ENCODE measurements around the gene SCN1B. TPM values are rescaled to one million over a fixed set of nuclear protein-coding genes. Genes with fewer than 3 reads are reported as not detected.
A peak's percentile ranks its signal among the peaks of the same experiment; 100 is the strongest.

Gene SCN1B
- polyA plus RNA-seq (2011; rRNA removed) (5.7 and 5.8 TPM in 2 replicates), polyA minus RNA-seq (2011; rRNA and poly(A)+ RNA removed) (3.0 and 5.1 TPM in 2 replicates)

DNA sequence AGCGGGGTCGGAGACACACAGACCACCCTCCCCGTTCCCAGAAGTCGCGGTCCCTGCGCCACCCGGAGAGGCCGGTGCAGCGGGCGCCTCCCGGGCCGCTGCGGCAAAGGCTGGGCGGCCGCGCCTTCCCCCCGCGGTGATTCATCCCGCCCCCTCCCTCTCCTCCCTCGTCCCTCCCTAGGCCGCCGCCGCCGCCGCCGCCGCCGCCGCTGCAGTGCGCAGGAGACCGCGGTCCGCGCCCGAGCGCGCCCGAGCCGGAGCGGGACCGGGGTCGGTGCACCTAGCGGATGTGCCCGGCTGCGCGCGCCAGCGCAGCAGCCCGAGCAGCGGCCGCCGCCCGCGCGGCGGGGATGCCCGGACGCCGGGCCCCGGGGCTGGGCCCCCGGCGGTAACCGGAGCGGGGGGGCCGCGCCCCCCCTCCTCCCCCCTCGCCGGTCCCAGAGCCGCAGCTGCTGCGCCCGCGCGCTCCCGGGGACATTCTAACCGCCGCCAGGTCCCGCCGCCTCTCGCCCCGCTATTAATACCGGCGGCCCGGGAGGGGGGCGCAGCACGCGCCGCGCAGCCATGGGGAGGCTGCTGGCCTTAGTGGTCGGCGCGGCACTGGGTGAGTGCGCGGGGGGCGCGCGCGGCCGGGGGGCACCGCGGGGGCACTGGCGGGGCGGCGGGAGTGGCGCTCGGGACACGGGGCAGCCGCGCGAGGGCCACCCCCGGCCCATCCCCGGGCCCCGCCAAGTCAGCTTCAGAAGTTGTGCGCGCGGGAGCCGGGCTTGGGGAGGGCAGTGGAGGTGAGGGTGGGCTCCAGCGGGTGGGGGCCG lies at the start of gene SCN1B:
SCN1B (plus strand) TSS at position 214 of the 815 bp plus-strand sequence; CDS start at position 565, 351 bp downstream.
- POLR2A ChIA-PET, result interaction anchor here (0.6 kb wide), 1 partner anchor 610 kb away, joined by 3 read pairs; no protein-coding TSS in a partner anchor
- no peak within 1 kb of the TSS for H3K27ac ChIP-seq (ENCODE audit: low read depth, low read length)
- H3K9me3 ChIP-seq (ENCODE audit: control insufficient read depth, insufficient read depth, low read length), result no peaks in the 10 kb centered on the region
- peak within 1 kb of the TSS; percentile 63 for H3K4me3 ChIP-seq (ENCODE audit: low read depth, low read length)
- TF ChIP-seq, protein P1, sequence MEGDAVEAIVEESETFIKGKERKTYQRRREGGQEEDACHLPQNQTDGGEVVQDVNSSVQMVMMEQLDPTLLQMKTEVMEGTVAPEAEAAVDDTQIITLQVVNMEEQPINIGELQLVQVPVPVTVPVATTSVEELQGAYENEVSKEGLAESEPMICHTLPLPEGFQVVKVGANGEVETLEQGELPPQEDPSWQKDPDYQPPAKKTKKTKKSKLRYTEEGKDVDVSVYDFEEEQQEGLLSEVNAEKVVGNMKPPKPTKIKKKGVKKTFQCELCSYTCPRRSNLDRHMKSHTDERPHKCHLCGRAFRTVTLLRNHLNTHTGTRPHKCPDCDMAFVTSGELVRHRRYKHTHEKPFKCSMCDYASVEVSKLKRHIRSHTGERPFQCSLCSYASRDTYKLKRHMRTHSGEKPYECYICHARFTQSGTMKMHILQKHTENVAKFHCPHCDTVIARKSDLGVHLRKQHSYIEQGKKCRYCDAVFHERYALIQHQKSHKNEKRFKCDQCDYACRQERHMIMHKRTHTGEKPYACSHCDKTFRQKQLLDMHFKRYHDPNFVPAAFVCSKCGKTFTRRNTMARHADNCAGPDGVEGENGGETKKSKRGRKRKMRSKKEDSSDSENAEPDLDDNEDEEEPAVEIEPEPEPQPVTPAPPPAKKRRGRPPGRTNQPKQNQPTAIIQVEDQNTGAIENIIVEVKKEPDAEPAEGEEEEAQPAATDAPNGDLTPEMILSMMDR (IDR thresholded peaks at IDR 0.05; ENCODE audit: low read depth, low read length), result no peak
- H3K27me3 ChIP-seq (ENCODE audit: control insufficient read depth, insufficient read depth, low read length), result no peaks in the 10 kb centered on the region
- no peak for DNase-seq (ENCODE audit: low read depth, low spot score)
- CTCF ChIA-PET, result interaction anchor here (0.7 to 1.9 kb wide), 2 partner anchors 14 to 304 kb away, joined by 6 to 15 read pairs; no protein-coding TSS in a partner anchor

DNA sequence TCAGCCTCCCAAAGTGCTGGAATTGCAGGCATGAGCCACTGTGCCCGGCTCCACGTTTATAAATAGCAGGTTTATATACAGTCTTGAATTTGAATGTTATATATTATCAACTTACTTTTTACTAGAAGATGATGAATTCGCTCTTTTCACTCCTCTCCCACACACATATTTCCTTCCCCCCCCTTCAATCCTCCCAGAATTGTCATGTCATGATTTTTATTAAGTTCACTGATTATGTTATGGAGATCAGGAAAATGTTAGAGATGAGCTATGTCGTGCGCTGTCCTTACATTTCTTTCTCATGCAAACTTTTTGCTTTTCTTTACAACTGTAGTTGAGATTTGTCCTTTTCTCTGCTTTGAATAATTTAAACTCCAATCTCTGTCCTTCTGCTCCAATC lies 48.0 kb upstream of the SCN1B start:
- H3K9me3 ChIP-seq (ENCODE audit: control insufficient read depth, insufficient read depth, low read length), result peaks cover 5% of the 10 kb centered on the region
- ChIA-PET POLR2A (no interaction called here), CTCF (interaction anchor here (1.2 kb wide), 1 partner anchor 9 kb away, joined by 4 read pairs; no protein-coding TSS in a partner anchor)
- DNase-seq (ENCODE audit: low read depth, low spot score), result no peak
- no peak overlapping the region for H3K4me3 ChIP-seq (ENCODE audit: low read depth, low read length)
- no peak overlapping the region for H3K27ac ChIP-seq (ENCODE audit: low read depth, low read length)
- TF ChIP-seq, protein P1 (IDR thresholded peaks at IDR 0.05; ENCODE audit: low read depth, low read length), result no peak
- H3K27me3 ChIP-seq (ENCODE audit: control insufficient read depth, insufficient read depth, low read length), result peaks cover 3% of the 10 kb centered on the region

DNA sequence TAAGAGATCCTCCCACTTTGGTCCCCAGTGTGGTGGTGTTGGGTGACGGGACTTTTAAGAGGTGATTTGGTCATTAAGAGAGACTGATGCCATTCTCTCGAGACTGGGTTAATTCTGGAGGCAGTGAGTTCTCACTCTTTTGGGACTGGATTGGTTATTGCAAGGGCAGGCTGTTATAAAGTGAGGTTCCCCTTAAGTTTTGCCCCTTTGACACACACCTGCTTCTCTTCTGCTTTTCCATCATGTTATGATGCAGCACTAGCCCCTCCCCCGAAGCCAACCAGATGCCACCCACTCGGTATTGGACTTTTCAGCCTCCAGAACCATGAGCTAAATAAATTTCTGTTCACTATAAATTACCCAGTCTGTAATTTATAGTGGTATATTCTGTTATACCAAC lies 46.5 kb upstream of the SCN1B start:
- DNase-seq (ENCODE audit: low read depth, low spot score), result no peak
- TF ChIP-seq, protein P1 (IDR thresholded peaks at IDR 0.05; ENCODE audit: low read depth, low read length), result no peak
- CTCF ChIA-PET, result interaction anchor here (0.6 to 1.2 kb wide), 2 partner anchors 11 to 115 kb away, joined by 3 to 6 read pairs; no protein-coding TSS in a partner anchor
- Histone ChIP-seq H3K9me3 (ENCODE audit: control insufficient read depth, insufficient read depth, low read length) (no peaks in the 10 kb centered on the region), H3K4me3 (ENCODE audit: low read depth, low read length) (no peak overlapping the region), H3K27ac (ENCODE audit: low read depth, low read length) (no peak overlapping the region), H3K27me3 (ENCODE audit: control insufficient read depth, insufficient read depth, low read length) (peaks cover 9% of the 10 kb centered on the region)
- POLR2A ChIA-PET, result no interaction called here

DNA sequence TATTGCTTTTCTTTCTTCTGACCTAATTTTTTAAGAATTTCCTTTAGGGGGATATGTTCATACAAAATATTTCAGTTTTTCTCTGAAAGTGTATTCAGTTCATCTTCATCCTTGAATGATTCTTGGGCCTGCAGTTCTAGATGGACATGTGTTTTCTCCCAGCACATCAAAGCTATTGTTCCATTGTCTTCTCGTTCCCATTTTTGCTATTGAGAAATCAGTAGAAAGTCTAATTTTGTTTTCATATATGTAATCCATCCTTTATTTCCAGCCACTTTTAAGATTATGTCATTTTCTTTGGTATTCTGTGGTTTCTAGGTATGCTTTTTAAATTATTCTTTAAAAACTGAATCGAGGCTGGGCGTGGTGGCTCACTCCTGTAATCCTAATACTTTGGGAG lies 46.0 kb upstream of the SCN1B start:
- DNase-seq (ENCODE audit: low read depth, low spot score), result no peak
- Histone ChIP-seq H3K27me3 (ENCODE audit: control insufficient read depth, insufficient read depth, low read length) (peaks cover 9% of the 10 kb centered on the region), H3K9me3 (ENCODE audit: control insufficient read depth, insufficient read depth, low read length) (no peaks in the 10 kb centered on the region), H3K27ac (ENCODE audit: low read depth, low read length) (no peak overlapping the region), H3K4me3 (ENCODE audit: low read depth, low read length) (no peak overlapping the region)
- ChIA-PET CTCF (interaction anchor here (0.6 to 1.2 kb wide), 2 partner anchors 11 to 115 kb away, joined by 3 to 6 read pairs; no protein-coding TSS in a partner anchor), POLR2A (no interaction called here)
- TF ChIP-seq, protein P1 (IDR thresholded peaks at IDR 0.05; ENCODE audit: low read depth, low read length), result no peak

Measured in AG04450 (cell line).